EH (cell line): Measurements from ENCODE around the gene COL20A1.
A peak's percentile ranks its signal among the peaks of the same experiment; 100 is the strongest.
"Not testable (repeated sequence)": the region's sequence is repeated elsewhere in the genome, so short reads cannot be mapped to it uniquely, and the experiment has no call there.

ENCODE experiments used
- DNase-seq: peaks from one replicate; pipeline ENCODE4 v3.0.0-alpha.2; 2015; ENCODE audit warnings: low read depth

The COL20A1 gene

DNA sequence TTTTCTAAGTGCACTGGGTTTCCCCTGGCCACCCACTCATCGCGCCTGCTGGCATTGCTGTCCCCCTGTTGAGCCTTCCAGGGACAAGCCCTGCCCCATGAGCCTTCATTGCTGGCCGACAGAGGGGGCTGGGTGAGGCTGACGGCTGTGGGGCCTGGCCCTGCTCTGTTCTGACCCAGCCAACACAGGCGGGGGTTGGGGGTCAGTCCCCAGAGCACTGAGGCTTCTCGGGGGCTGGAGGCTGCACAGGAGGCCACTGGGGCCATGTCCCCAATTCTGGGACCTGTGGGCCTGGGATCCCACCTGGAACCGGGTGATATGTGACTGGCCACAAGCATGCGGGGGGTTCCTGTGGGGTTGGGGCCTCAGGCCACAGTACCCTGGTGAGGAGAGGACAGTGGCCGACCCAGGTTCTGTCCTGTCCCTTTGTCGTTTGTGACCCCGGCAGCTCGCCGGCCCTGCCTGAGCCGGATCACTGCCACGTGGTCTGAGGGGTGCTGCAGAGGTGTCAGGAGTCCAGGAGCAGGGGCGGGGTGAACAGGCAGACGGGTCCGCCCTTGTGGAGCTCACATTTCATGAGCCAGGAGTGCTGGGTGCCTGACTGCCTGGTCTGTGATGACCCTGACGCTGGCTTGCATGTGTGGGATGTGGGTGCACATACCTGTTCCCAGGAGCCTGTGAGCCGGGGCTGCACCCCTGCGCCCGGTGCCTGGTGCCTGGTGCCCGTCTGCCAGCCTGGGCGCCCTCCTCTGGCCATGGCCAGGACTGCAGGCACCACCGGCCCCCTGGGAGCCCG is 2.1 kb upstream of the COL20A1 start:
- peak; percentile 45 for DNase-seq

DNA sequence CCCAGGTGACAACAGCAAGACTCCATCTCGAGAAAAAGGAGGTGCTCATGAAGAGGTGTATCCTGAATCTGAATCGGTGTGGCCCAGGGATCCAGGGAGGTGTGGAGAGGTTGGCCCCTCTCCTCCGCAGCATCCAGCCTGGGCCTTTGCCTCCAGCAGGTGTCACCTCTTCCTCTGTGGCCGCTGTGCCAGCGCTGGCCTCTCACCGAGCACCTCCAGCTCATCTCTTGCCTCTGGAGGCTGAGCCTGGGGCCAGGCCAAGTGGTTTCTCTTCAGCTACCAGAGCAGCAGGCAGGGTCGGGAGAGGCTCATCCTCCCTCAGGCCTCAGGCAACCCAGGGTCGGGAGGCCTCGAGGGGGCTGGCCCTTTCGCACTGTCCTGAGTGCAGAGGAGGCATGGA is 1.2 kb upstream of the COL20A1 start:
- DNase-seq = no peak

DNA sequence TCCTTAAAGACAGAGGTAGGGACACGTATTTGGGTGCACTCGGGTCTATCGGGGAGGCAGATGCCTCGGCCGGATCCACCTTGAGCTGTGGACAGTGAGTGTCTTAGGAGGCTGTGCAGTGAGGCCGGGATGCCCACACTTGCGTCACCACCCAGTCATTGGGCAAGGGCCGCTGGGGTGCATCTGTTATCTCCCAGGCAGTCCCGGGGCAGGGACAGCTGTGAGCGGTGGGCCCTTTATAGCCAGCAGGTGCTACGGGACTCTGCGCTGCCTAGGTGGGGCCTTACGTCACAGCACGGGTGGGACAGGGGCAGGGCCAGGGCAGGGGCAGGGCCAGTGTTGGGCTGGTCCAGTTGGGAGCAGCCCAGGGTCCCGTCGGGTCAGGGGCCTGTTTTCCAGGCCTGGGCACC is 689 bp upstream of the COL20A1 start:
- no peak for DNase-seq

DNA sequence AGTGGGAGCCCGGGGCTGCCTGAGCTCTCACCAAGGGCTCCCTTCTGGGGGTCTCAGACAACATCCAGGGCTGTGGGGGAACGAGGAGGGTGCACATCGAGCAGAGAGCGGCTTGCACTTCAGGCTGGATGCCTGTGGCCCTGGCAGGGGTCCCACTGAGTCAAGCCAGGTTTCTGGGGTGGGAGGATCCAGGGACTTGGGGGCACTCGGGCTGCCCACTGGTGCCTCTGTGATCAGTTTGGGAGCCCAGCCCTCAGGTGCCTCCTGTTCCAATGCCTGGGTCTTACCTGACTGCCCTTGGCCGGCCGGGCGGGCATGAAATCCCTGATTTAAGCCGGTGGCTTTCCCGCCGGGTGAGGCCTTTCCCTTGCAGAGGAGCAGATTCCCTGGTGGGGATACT is 470 bp downstream of the COL20A1 start:
- peak; percentile 3 for DNase-seq

DNA sequence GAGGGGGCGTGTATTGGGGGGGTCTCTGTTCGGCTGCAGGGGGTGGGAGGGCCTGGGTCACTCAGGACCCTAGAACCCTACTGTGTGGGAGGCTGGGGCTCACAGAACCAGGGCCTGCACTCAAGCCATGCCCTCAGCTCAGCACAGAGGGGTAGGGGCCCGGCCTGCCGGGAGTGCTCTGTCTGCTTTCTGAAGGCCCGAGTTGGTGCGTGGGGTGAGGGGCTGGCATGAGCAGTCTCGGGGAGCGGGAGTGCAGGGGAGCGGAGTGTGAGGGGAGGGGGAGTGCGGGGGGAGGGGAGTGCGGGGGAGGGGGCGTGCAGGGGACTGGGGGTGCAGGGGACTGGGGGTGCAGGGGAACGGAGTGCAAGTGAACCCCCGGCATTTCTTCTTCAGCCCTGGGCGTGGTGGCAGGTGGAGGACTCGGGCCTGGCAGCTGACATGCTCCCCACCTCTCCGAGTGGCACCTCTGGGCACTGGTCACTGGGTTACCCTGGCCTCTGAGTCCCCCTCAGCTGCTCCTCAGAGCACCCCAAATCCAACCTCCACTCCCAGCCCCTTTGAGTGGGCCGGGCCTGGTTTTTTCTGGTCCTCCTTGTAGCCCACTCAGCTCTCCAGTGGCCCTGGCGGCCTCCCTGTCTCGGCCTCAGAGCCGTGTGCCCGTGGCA is 1.0 kb downstream of the COL20A1 start:
- DNase-seq = peak; percentile 9

DNA sequence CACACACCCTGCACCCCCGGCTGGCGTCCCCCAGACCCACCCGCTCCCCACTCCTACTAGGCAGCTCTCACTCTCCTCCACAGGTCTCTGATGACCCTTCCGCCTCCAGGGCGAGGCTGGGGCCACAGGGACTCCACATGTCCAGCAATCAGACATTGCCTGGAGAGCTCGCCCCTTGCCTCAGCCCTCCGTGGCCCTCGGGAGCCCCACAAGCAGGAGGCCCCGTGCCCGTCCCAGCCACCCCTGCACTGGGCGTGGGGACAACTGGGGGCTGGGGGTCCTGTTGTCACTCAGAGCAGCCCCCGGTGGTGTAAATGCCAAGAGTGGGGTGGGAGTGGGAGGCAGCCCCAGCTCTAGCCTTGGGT is 1.5 kb downstream of the COL20A1 start:
- no peak for DNase-seq

DNA sequence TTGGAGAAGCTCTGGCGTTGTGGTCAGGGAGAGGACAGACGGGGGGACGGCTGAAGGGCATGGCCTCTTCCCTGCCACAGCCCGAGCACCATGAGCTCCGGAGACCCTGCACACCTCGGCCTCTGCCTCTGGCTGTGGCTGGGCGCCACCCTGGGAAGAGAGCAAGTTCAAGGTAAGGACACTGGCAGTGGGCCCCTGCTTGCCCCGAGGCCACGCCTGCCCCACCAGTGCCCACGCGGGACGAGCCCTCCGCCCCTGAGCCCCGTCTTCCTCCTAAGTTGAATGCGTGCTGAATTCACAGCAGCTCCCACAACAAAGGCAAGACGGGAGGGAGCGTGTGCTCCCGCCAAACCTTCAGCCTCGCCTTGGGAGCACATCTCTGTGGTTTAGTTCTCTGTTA is 2.0 kb downstream of the COL20A1 start:
- no peak for DNase-seq

DNA sequence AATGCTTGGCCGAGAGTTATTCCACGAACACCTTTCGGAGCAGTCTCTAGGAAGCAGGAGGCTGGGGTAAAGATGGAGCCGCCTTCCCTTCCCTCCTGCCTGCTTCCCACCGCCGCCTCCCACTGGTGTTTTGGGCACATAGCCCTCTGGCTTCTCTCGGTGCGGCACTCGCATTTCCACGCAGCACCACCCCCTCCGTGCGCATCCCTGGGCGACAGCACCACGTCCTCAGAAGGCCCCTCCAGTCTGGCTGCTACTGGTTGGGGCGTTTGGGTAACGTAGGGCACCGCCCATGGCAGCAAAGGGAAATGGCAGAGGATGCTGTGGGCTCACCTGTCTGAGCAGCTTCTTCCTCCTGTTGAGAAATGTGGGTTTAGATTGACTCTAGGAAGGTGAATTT is 2.4 kb downstream of the COL20A1 start:
- DNase-seq = peak; percentile 15

DNA sequence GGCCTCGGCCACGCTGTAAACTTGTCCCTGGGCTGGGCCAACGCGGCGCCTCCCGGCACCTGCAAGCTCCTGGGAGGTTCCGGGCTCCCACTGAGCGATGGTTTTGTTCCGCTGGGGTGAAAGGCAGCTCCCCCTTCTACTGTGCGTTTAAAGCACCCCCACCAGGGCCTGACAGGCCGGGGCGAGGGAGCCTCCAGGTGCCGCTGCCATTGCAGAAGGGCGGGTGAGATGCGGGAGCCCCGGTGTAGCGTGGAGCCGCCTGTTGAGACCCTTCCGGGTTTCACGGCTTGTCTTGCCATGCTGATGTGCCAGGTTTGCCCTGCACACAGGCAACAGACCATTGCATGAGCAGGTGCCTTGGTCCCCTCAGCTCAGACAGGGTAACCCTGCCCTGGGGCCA is 2.9 kb downstream of the COL20A1 start:
- DNase-seq = no peak

DNA sequence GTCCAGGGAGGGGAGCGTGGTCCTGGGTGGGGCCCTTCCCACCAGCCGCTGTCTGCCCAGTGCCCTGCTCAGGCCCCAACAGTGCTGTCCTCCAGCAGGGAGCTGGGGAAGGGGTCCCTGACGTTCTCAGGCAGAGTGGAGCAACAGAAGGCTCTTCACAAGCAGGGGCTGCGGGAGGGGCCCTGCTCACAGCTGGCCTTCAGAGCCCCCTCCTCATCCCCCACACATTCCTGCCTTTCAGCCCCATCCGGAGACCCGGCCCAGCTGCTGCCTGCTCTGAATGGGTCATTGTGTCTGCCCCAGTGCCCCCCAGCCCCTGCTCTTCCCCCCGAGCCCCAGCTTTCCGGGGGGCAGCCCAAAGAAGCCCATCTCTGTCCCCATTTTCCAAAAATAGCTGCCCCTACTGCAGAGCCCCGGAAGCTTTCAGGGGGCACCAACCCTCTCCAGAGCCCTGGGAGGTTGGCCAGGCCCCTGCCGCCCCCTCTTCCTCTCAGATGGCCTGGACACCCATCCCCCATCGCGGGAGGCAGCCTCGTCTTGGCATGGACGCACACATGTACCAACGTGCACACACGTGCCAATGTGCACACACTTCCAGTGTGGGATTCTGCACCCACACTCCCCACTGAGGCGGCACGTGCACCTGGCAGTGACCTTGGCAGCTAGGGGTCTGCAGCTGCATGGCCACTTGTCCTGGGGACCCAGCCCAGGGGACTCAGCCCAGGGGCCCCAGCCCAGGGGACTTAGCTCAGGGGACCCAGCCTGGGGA is 3.7 kb downstream of the COL20A1 start:
- DNase-seq = no peak

DNA sequence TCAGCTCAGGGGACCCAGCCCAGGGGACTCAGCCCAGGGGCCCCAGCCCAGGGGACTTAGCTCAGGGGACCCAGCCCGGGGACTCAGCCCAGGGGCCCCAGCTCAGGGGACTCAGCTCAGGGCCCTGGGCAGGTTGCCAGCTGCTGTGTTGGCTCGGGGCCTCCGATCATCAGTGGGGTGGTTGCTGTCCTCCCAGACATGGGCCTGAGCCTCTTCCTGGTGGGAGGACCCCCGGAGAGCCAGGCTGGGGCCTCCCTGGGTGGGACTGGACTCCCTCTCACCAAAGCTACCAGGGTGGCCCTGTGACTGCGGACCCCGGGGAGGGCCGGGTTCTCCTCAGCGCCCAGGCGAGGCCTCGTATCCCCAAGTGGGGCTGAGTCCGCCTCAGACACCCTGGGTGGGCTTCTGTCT is 4.4 kb downstream of the COL20A1 start:
- no peak for DNase-seq

DNA sequence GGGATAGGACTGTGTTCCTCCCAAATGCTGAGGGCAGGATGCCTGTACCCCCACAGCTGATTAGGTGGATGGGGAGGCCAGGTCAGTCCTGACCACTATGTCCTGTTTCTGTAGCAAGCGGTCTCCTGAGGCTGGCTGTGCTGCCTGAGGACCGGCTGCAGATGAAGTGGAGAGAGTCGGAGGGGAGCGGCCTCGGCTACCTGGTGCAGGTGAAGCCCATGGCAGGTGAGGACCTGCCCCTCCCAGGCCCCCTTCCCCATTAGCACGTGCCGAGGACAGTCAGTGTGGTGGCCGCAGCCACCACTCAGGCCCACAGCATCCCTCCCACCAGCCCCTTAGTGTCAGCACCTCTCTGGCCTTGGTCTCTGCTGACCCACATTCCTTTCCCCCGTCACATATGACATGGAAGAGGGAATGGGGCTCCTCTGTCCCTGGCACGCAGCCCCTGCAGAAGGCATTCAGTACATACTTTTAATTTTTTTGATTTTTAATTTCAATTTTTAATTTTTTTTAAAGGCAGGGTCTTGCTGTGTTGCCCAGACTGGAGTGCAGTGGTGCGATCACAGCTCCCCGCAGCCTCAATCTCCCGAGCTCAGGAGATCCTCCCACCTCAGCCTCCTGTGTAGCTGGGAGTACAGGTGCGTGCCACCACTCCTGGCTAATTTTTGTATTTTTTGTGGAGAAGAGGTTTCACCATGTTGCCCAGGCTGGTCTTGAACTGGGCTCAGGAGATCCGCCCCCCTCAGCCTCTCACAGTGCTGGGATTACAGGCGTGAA is 5.0 kb downstream of the COL20A1 start:
- no peak for DNase-seq

DNA sequence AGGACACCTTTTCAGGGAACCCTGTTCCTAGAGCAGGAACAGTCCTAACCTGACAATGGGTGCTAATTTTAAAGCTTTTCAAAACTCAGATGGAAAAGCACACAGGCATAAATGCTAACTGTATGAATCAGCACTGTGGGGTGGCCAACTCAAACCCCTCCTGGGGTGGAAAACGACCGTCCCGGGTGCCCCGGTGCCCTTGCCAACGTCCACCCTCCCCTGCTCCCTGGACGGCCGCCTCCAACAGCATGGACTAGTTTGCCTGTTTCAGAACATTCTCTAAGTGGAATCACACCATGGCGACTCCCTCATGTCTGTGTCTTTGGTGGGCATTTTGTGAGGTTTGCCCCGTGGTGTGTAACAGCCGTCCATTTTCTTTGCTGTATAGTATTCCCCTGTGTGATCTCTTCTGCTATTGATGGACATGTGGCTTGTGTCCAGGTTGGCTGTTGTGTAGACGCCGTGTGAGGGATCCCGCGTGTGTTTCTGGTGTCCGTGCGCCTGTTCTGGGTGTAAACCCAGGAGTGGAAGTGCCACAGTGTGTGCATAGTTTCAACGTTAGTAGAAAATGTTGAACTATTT is 5.8 kb downstream of the COL20A1 start:
- DNase-seq = no peak

DNA sequence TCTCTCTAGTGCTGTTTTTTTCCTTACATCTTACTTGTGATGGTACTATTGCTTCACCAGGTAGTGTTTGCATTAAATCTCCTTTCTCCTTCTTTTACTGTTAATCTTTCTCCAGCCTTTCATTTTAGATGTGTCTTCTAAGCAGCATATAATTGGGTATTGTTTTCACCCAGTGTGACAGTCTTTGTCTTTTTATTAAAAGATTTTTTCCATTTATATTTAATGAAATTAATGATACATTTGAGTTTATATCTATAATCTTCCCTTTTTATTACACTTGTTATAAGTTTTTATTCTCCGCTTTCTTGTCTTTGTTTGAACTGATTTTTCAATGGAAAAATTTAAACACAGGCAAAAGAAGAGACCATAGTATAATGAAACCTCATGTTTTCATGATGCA is 8.7 kb downstream of the COL20A1 start:
- no peak for DNase-seq

DNA sequence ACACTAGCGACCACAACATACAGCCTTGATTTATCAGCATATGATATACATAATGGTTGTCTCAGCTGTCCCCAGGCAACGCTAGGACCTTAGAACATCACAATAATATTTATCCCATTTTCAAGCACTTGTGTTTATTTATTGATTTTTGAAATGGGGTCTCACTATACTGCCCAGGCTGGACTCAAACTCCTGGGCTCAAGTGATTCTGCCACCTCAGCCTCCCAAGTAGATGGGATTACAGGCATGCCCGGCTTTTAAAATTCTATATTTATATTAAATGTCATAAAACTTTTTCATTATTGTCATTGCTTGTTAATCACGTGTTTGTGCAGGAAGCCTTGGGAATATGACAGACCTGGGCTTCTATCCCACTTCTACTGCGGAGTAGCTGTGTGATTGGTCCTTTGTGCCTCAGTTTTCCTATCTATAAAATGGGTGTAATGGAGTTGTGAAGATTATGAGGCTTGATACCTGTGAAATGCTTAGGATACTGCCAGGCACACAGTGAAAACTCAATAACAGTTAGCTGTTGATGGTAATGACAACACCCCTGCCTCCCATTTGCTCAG is 10.2 kb downstream of the COL20A1 start:
- DNase-seq = no peak

DNA sequence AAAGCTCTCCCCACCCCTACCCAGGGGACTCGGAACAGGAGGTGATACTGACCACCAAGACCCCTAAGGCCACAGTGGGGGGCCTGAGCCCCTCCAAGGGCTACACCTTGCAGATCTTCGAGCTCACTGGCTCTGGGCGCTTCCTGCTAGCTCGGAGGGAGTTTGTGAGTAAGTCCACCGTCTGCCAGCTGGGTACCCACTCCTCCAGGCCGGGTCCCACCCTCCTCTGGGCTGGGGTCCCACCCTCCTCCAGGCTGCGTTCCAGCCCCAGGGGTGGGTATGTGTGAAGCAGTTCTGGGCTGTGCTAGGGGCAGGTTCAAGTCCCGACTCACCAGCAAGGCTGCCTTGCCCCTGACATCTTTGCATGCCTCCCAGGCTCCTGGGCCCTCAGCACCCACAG is 12.4 kb downstream of the COL20A1 start:
- DNase-seq = no peak

DNA sequence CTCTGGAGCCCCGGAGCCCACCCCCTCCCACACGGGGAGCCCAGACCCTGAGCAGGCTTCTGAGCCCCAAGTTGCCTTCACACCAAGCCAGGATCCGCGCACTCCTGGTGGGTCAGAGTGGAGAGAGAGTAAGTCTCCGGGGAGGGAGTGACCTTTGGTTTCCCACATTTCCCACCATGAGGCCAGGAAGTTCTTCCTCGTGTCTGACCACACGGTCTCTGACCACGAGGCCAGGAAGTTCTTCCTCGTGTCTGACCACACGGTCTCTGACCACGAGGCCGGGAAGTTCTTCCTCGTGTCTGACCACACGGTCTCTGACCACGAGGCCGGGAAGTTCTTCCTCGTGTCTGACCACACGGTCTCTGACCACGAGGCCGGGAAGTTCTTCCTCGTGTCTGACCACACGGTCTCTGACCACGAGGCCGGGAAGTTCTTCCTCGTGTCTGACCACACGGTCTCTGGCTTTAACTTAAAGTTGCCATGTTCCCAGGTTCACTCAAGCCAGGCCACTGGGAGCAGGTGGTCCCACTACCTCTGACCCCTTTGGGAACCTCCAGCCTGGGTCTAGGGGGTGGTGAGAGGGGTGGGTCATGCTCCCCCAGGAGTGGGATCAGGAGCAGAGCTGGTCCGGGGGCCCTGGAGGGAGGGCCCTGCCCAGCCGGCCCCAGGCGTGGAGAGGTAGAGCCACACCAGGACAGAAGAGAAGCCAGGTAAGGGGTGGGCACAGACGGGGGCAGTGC is 13.1 kb downstream of the COL20A1 start:
- DNase-seq = not testable (repeated sequence)

DNA sequence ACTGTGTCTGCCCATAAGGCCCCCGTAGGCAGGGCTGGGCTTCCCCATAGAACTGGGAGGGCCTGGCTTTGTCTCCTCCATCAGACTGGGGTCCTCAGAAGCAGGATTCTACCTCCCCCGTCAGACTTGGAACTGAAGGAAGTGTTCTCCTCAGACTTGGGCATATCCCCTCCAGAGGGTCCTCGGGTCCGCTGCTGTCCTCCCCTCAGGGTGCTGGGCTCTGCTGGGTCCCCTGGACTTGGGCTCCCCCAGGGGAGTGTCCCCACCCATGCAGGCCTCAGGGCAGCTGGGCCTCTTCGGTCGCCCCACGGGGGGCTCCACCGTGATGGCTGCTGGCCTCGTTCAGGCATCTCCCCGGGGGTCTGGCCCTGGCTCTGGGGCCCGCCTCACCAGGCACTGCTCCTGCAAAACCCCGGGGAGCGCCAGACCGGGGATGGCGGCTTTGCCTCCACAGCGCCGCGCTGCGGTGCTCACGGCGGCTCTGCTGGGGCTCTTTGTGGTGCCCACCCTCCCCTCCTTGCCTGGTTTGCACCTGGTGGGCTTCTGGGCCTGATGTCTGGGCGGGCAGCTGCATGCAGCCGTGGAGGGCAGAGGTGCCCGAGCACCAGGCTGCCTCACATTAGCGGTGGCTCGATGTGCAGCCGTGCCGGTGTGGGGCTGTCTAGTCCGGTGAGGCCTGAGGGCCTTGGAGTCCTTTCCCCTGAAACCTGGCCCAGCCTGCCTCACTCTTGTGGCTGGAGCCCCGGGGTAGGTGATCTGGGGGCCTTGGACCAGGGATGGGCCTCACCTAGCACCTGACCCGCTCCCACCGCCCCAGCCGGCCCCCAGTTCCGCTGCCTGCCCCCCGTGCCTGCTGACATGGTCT is 13.9 kb downstream of the COL20A1 start:
- no peak for DNase-seq

DNA sequence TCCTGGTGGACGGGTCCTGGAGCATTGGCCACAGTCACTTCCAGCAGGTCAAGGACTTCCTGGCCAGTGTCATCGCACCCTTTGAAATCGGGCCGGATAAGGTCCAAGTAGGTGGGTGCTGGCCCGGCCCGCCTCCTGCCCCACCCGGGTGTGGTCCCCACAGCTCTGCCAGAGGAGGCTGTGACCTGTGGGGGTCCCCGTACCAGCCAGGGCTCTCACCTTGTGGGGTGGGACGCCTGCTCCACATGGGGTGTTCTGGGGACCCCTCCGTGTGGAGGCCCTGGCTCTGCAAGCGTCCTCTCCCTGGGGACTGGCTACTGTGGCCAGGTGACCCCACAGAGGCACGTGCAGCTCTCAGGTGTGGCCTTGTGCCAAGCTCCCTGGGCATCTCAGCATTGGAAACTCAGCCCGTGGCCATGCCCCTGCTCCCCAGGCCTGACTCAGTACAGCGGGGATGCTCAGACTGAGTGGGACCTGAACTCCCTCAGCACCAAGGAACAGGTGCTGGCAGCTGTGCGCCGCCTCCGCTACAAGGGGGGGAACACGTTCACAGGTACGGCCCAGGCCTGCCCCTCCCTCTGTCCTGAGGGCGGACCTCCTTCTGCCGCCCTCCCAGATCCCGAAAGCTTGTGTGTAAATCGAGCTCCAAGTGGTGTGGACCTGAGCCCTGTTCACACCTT is 14.7 kb downstream of the COL20A1 start:
- no peak for DNase-seq
